HG03066 (cell line): ENCODE measurements around the gene DIO2.
A peak's percentile ranks its signal among the peaks of the same experiment; 100 is the strongest.

Experiments
- ATAC-seq: cut with Tn5 transposase; IDR thresholded peaks from one replicate; pipeline ENCODE4 v1.9.1; 2021; ENCODE audit warnings: low read depth; ENCODE audit not compliant: unreplicated experiment

DIO2 gene

DNA sequence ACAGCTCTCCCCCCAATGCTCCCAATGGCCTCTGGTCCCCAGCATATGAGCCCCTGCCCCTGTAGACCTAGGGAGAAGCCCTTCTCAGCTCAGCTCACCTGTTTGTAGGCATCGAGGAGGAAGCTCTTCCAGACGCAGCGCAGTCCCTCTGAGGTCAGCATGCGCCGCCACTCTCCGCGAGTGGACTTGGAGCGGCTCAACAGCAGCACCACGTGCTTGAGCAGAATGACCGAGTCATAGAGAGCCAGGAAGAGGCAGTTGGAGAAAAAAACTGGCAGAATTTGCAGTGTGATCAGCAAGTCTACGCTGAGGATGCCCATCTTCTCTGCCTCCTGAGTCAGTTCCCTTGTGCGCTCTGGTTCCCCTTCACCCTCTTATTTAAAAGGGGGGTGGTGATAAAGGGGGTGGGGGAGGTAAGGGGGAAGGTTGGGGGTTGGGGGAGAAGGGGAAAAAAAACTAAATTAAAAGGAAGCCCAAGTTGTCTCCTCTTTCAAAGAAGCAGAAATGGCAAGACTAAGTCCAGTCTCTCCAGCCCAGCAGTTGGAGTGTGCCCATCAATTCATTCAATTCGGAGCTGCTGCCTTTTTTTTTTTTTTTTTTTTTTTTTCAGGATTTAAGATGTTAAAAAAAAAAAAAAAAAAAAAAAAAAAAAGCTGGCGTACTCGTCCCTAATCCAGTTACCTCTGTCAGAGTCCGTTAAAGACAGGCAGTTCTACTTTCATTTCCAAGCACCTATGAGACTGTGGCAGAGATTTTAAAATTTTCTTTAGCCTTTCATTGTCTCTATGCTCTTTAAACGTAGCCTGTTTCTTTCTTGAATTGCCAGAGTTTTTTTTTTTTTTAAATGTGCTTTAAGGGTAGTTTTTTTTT is at the start of gene DIO2:
Gene DIO2, minus strand, starts transcription at position 352 of the 870 bp plus-strand sequence. Its CDS starts 32 bp downstream, at position 320.
- ATAC-seq, result no peak

DNA sequence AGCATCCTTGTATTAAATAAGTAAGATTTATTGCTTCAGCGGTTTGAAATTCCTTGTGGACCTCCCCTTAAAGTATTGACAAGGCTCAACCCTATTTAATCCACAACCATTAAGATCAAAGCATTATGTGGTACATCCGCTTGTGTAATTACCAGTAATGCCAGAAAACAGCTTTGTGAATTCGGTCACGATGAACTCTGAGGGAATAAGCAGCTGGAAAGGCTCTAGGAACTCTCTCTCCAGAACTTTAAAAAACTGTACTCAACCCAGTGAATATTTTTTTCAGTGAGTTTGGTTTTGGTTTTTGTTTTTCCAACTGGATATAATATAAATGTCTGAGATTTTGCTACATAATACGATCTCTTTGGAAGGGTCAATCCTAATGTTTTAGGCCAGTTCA is 49.3 kb upstream of the DIO2 start:
- no peak for ATAC-seq

DNA sequence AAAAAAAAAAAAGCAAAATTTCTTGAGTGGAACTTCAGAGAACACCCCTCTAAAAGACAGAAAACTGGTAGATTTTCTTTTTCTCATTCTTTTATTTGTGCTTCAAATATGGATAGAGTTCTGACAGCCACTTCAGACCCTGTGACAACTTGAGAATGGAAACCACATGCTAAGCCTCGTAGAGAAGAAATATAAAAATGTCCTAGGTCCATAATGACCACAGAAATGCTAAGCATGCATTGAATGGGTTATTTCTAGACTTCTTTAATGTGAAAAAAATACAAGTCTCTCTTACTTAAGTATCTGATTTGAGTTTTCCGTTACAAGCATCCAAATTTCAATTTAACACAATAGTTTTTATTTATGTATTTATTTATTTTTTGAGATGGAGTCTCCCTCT is 28.3 kb upstream of the DIO2 start:
- ATAC-seq, result no peak

DNA sequence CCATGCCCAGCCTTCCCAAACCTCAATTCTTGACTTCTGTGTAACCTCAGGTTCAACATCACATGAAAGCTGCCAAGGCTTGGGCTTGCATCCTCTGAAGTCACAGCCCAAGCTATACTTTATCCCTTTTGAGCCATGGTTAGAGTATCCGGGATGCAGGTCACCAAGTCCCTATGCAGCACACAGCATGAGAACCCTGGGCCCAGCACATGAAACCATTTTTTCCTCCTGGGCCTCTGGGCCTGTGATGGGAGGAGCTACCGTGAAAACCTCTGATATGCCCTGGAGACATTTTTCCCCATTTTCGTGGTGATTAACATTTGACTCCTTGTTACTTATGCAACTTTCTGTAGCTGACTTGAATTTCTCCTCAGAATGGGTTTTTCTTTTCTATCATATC is 25.8 kb upstream of the DIO2 start:
- ATAC-seq, result no peak

DNA sequence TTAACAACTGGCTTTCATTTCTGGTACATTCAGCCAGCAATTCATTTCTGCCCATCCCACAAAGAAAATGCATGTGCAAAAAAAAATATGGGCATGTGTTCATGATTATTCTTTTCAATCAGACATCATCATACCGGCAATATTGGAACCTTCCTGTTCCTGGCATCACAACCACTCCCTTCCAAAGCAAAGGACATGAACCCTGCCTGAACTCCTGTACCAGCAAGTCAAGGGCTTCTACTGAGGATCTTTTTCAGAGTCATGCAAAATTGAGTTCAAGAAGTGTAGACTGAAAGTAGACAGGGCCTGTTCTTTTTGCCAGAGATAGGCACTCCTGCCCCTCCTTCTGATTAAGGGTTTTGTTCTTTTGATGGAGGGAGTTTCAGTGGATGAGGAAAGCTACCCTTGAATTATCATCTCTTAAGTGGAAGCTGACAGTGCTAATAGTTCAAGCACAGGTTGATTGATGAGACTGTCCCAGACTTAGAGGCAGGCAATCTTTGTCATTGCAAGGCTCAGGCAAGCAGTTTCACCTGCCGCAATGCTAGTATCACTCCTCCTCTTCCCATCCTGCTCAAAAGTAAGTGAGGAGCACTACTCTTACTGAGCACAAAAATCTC is 22.3 kb upstream of the DIO2 start:
- ATAC-seq, result no peak

DNA sequence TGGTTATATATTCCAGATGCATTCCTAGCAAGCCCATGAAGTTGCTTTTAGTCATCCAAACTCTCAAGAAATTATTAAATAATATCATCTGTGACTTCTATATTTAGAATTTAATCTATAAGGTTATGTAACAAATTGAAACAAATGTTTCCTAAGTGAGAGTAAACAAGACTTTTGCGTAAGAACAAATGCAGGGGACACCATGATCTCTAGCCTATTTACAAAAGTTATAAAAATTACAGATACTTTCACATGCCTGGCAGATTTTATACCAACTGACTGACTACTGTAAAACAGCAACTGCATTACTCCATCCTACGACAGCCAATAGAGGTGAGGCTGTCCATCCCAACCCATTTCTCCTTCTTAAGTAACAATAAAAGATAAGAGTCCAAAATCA is 20.4 kb upstream of the DIO2 start:
- no peak for ATAC-seq

DNA sequence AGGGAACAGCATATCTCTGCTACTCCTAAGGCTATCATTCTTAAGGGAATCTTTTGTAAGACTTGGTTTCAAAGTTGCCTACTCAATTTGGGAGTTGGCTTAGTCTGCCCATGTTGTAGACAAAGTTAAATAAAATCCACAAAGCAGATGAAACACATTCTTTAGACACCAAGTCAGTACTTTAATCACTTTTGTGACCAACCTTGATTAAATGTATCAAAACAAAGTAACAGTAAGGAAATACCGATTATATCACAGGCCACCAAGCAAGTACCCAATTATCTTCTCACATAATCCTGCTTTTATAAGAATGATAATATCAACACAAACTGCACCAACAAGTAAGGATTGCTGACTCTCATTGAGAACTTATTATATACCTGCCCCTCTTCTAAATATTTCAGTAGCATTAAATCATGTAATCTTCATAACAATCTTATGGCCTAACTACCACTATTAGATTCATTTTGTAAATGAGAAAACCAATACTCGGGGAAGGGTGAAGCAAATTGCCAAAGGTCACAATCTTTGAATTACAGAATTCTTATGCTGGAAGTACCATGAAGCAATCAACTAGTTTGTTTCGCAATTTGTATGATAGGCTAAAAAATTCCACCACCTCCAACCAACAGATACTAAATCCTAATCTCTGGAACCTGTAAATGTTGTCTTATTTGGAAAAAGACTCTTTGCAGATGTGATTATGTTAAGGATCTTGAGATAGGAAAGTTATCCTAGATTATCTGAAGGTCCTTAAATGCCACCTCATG is 12.6 kb upstream of the DIO2 start:
- no peak for ATAC-seq

DNA sequence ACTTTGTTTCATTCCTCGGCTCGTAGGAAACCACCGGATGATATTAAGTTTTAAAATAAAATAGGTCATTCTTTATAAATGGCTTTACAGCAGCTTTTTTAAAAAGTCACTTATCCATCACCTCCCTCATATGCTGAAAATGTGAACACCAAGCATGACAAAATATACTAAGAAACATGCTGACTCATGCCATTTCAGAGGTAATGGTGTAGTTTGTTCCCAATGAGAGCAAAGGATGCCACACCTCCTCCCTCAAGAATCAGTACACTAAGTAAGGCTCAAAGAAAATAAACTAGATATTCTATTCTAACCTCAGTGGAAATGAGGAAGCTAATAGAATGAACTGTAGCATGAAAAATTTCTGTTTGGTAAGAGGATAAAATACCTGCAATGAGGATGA is 5.5 kb upstream of the DIO2 start:
- ATAC-seq, result no peak

DNA sequence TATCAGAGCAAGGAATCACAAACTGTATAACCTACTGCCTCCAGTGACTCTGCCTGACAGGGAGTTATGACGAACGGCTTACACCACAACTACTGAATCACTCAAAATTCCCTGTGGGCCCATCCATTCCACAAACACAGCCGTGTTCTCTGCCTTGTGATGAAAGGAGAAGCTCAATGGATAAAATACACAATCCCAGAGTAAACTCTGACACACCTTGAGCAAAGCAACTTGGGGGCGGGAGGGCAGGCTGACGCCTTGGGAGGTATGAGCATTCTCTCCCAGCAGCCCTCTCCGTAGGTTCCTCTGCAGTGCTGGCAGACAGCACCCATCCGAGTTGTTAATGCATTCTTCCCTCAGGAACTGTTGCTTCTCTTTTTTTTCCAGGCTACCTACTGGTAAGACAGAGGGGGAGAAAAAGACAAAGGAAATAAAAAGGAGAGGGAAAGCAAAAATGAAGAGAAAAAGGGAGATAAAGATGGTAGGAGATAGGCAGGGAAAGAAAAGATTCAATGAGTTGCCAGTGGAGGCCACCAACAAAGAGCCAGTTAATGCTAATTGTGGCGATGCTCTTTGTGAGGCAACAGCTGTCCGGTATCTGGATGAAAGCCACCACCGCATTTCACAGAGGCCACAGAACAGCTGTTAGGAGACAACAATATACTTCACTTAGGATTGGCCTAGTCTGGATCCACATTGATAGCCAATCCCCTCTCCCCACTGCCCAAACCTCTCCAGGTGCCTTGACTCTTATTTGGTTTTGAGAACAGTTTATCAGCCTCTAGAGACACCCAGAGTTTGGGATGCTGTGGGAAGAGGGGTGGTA is 4.7 kb upstream of the DIO2 start:
- ATAC-seq, result no peak

DNA sequence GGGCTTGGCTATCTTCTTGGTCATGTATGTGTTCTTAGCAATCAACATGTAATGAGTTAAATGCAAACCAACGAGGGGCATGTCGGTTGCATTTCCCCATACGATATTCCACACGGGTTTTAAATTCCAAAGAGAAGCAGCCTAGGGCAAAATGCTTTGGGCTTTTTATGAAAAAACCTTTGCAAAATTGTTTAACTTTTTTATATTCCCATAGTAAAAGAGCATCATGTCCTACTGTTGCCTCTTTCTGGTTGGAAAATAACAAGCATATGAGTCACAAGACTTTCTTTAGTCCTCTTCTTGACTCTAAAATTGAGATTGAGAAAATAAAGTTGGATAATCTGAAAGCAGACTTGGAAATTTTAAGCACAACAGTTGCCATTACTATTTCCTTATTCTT is 3.8 kb upstream of the DIO2 start:
- ATAC-seq, result no peak

DNA sequence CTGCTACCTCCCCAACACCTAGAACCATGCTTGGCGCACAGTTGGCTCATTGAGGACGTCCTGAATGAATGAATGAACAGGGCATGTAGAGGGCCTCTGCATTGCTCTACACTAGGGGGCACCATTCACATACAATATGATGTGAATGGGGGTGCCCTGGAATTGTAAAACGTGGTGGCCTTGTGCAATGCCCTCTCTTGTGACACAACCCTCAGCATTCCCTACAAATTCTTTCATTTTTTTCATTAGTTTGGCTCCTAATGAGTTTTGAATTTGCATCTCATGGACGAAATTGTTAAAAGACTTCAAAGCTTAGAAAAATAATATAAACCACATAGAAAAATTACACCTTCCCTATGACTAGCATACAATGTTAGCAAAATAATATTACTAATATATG is 2.3 kb upstream of the DIO2 start:
- peak; percentile 63 for ATAC-seq

DNA sequence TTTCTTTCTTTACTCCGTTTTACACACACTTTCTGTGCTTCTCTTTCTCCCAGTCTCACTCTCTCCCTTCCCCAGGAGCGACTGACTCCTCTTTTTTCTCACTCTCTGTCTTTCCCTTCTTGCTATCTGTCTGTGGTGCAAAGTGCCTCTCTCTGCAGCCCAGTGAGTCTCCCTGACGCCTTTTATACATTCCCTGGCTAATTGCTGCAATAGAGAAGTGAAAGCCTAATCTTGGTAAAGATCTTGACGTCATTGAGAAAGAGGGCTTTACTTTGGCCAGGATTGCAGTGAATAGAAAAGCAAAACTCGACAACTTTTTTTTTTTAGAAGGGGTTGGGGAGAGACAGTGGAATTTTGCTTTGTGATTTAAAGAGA is 706 bp upstream of the DIO2 start:
- no peak for ATAC-seq

DNA sequence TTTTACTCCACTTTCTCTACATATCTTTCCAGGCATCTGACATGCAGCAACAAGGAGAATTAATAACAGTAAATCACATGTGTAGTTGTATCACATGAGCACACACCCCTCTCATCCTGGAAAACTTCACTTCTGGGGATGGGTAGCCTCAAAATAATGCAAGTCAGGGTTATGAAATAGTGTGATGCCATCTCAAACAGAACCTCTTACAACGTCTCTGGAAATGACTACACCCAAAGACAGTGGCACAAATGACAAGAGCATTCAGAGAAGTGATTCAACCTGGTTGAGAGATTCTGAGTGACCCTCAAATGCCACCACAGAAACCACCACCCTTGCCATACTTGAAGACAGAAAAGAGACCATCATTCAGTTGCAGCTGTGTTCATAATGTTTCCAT is 2.8 kb downstream of the DIO2 start:
- no peak for ATAC-seq

DNA sequence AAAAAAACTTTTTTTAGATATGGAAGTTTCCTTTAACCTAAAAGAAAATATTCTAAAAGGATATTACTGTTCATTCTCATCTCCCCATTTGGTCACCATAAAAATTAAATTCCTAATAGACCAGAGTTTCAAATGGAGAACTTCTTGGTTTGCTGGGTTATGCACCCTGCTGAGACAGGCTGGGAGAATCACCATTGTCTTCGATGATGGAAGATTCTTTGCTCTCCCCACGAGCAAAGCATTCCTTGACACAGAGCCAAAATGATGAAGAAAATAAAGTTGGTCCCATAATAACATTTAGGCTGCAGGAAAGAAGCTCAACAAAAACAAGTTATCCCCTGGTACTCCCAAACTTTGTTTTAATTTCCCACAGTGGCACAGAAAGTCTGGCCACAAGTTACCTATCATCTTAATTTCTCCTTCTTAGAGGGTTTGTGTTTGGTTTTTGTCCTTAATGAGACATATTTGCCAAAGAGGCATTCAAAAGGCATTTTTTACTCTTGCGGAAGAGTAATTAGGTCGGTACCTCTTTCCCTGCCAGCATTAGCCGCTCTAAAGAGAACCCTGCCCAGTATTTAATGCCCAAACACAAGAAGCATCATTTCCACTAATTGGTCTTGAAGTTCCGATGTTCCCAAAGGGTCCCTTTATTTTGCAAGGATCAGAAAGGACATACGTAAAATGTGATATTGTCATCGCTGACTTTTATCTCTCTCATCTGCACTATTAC is 4.8 kb downstream of the DIO2 start:
- no peak for ATAC-seq

DNA sequence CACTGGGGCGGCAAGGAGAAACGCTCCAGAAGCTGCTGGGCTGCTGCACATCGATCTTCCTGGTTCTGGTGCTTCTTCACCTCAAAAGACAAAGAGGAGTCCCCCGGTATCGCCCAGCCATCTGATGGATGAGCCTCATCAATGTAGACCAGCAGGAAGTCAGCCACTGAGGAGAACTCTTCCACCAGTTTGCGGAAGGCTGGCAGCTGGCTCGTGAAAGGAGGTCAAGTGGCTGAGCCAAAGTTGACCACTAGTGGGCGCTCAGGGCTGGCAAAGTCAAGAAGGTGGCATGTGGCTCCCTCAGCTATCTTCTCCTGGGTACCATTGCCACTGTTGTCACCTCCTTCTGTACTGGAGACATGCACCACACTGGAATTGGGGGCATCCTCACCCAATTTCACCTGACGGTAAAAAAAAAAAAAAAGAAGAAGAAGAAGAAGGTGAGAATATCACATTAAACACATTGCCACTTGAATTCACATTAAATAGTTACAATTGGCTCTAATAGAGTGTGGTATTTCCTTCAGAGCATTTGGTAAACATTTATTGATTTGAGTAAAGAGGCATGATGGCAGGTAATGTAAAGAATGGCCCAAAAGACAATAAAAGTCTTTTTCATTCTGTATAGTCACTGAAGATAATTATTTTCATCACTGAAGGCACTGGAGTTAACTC is 8.3 kb downstream of the DIO2 start:
- no peak for ATAC-seq

DNA sequence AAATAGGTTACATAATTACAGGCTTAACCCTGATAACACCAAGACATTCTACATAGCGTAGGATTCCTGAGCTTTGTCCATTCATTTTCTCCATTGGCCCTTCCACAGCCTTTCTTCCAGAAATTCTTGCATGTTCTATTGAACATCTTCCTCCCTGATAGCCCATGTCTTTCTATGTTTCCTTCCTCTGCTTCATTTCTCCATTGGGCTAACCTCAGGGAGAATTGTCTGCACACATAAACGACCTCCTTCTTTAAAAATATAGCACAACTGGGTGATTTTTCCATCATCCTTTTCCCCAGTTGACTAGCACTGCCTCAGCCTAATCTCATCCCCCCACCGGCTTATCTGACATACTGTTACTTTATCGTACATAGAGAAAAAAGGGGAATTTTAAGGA is 11.2 kb downstream of the DIO2 start:
- ATAC-seq, result no peak

DNA sequence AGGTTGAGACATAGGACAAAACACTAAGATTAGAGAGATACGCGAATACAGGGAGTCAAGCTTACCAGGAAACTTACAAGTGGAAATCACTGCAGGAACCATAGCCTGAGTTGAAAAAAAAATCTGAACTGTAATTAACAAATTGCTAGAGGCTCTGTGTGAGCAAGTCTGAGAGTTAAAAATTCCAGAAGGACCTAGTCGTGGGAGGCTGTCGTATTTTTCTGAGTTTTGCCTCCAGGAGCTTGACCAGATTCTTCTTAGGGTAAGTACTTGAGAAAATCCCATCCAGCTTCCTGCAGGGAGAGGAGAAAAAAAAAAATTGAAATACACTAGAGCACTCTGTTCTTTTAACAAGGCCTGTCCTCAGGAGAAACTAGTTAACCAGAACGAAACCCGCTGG is 22.7 kb downstream of the DIO2 start:
- no peak for ATAC-seq

DNA sequence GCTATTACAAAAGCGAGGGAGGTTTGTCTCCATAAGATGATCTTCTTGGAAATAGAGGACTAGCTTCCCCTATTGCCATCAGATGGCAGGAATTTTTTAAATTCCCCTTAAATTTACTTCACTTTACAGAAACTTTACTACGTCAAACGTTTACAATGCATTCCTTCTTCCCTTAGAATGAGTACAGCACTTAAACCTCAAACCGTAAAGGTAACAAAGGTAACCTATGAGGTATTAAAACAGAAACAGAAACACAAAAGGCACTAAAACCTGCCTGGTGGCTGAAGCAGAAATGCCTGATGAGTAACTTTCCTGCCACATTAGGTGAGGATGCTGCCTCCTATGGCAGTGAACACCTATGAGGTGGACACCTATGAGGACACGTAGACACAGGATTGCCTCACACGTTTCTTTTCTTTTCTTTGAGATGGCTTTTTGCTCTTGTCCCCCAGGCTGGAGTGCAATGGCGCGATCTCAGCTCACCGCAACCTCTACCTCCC is 25.0 kb downstream of the DIO2 start:
- ATAC-seq, result no peak

DNA sequence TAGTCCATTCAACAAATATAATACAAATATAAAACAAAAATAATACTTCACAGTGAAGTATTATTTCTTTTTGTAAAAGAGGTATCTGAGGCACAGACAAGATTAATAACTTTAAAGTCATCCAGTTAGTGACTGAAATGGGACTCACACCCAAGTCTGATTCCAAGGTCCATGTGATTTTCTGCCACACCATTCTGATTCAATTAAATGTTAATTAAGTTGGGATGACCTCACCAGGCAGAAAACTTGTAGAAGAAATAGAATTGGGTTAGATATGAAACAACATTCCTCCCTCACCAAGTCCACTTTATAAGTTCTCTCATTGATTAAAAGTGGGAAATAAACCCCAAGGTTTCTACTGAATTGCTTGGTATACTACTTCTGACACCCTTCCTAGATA is 34.4 kb downstream of the DIO2 start:
- ATAC-seq, result no peak
